Thyroid gland (tissue), 4 donors: Measurements from ENCODE around the gene SMG9. TPM values are rescaled to one million over a fixed set of nuclear protein-coding genes. Genes with fewer than 3 reads are reported as not detected.

ENCODE experiments used
- DNase-seq, 2 donors: peaks; one replicate each; pipeline ENCODE4 v3.0.0-alpha.2; 2019
- H3K27ac ChIP-seq, 3 donors: fragments of 200-600 bp; sonication (generic); 1 replicate in 2 of 3; 2 replicates in 1 of 3; pipeline ENCODE4 v1.5.1; 2016 to 2019; ENCODE audit warnings: mild to moderate bottlenecking in 1 of 3, moderate library complexity in 1 of 3
- H3K27me3 ChIP-seq: fragments of 200-600 bp; sonication (generic); one replicate; pipeline ENCODE4 v1.5.1; 2019
- H3K36me3 ChIP-seq, 2 donors: fragments of 200-600 bp; sonication (generic); one replicate each; pipeline ENCODE4 v1.5.1; 2016 to 2019
- H3K4me1 ChIP-seq, 2 donors: fragments of 200-600 bp; sonication (generic); one replicate each; pipeline ENCODE4 v1.5.1; 2017 to 2019
- H3K4me3 ChIP-seq, 3 donors: fragments of 200-600 bp; sonication (generic); replicated peaks in 1 of 3; 1 replicate in 2 of 3; 2 replicates in 1 of 3; pipeline ENCODE4 v1.5.1; 2016; ENCODE audit warnings: mild to moderate bottlenecking in 1 of 3
- H3K9me3 ChIP-seq: fragments of 200-600 bp; sonication (generic); one replicate; pipeline ENCODE4 v1.5.1; 2017
- CTCF ChIP-seq, 6 experiments: fragments of 200-600 bp in 3 of 6; fragments of 450-650 bp in 3 of 6; sonication (generic) in 3 of 6; IDR thresholded peaks; one replicate each; pipeline ENCODE4 v1.5.1; 2016 to 2019; ENCODE audit warnings: antibody characterized with exemption in 6 of 6, mild to moderate bottlenecking in 2 of 6, inconsistent platforms in 1 of 6, moderate library complexity in 1 of 6
- POLR2A ChIP-seq, 2 donors: fragments of 450-650 bp; IDR thresholded peaks; one replicate each; pipeline ENCODE4 v1.6.1; 2017; ENCODE audit warnings: antibody characterized with exemption in 2 of 2, mild to moderate bottlenecking in 2 of 2, moderate library complexity in 1 of 2
- WGBS, 2 donors: methylation state at CpG; one replicate each; pipeline ENCODE4 v1.1.5; 2017; 5-methylcytosine and 5-hydroxymethylcytosine counted together
- intact Hi-C: fragments of 100-400 bp; cut with DNase I; formaldehyde crosslinking; loops from one replicate; pipeline ENCODE4 v1.15.1; 2023
- total RNA-seq, 4 donors: library from RNA; depleted of rRNA; stranded (reverse); fragments of >200 nt; gene quantifications; one replicate each; pipeline ENCODE4 v1.2.3, GENCODE V29; 2016

SMG9 gene
- total RNA-seq, 4 donors from 2014 or later = 15.5 to 34.4 (median 18.8) TPM

DNA sequence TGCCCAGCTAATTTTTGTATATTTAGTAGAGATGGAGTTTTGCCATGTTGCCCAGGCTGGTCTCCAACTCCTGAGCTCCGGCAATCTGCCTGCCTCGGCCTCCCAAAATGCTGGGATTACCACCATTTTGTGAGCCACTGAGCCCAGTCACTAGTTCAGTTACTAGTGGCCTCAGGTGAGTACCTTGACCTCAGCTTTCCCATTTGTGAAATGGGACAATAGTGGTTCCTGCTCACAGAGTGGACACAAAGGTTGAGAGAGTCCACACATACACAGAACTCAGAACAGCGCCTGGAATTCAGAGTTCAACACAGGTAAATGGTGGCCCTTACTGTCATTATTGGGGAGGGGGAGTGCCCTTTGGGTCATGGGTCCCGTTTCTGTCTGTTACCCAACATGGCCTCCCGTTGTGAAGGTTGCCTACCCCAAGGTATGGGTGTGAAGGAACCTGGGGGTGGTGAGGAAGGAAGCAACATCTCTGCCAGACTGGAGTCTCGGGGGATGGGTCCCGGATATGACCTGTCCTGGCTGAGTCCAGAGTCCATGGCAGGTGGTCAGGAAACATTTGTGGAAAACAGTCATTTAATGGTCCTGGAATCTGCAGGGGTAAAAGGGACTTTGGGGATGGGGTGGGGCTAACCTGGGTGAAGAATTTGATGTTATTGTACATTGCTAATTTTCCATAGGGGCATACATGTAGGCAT, 50.6 kb downstream of the SMG9 start:
- no peak for TF ChIP-seq CTCF (IDR thresholded peaks at IDR 0.05)
- no peak for TF ChIP-seq POLR2A (IDR thresholded peaks at IDR 0.05)
- peaks cover 0 to 4% of the 10 kb centered on the region in 2 donors for H3K4me1 ChIP-seq
- intact Hi-C loops = no loop called here
- WGBS, 2 donors = 68 to 77% methylated on average over 7 of the region's 7 CpGs
- no peaks in the 10 kb centered on the region for H3K9me3 ChIP-seq
- no peaks in the 10 kb centered on the region for H3K36me3 ChIP-seq
- H3K27ac ChIP-seq = no peak overlapping the region
- H3K4me3 ChIP-seq = no peak overlapping the region
- no peaks in the 10 kb centered on the region for H3K27me3 ChIP-seq
- DNase-seq = no peak

DNA sequence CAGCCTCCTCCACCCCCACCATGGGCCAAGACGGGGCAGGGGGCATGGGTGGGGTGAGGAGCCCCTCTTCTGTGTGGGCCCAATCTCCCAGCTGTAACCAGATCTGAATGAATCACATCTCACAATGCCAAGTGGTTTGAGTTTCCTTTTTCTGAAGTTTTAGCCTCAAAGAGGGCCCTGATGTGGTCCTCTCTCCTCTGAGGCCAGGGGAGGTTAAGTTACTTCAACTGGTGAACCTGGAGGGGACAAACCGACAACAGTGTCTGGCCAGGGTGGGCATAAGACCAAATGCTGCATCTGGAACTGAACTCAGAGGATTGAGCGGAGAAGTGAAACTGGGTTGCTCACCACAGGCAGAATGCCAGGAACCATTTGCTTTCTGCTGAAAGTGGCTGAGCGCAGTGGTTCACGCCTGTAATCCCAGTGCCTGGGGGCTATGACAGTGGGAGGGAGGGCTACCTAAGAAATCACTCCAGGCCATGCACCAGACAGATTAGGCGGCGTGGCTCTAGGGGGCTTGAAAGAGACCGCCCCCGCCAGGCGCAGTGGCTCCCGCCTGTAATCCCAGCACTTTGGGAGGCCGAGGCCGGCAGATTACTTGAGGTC, 54.3 kb downstream of the SMG9 start:
- no peaks in the 10 kb centered on the region for H3K9me3 ChIP-seq
- no peak overlapping the region for H3K4me3 ChIP-seq
- TF ChIP-seq CTCF (IDR thresholded peaks at IDR 0.05) (no peak), POLR2A (IDR thresholded peaks at IDR 0.05) (no peak)
- H3K36me3 ChIP-seq = no peaks in the 10 kb centered on the region
- peak overlapping the region; percentile 24 to 38 (median 30) for H3K27ac ChIP-seq
- WGBS, 2 donors = 69 to 77% methylated on average over 13 of the region's 13 CpGs
- peaks cover 0 to 4% of the 10 kb centered on the region in 2 donors for H3K4me1 ChIP-seq
- H3K27me3 ChIP-seq = no peaks in the 10 kb centered on the region
- DNase-seq = no peak
- intact Hi-C loops = no loop called here

- no peaks in the 10 kb centered on the region for H3K36me3 ChIP-seq
- no peak for TF ChIP-seq CTCF (IDR thresholded peaks at IDR 0.05)
- no peak for TF ChIP-seq POLR2A (IDR thresholded peaks at IDR 0.05)
- DNase-seq = no peak
- peak overlapping the region in 1 of 3 donors; percentile 38 for H3K27ac ChIP-seq
- 69 to 70% methylated on average over 9 to 10 of the region's 46 CpGs for WGBS, 2 donors
- H3K27me3 ChIP-seq = no peaks in the 10 kb centered on the region
- H3K9me3 ChIP-seq = no peaks in the 10 kb centered on the region
- H3K4me1 ChIP-seq = peaks cover 0 to 4% of the 10 kb centered on the region in 2 donors
- intact Hi-C loops = no loop called here
- H3K4me3 ChIP-seq = no peak overlapping the region
Observed at GRCh38 chr19:43699506-43700394, 55.0 kb downstream of the SMG9 start.

- 64 to 69% methylated on average over 5 of the region's 5 CpGs for WGBS, 2 donors
Observed at GRCh38 chr19:43697295-43697694, 57.5 kb downstream of the SMG9 start.

More at GRCh38 chr19:43697295-43697694, 57.5 kb downstream of the SMG9 start:
- Histone ChIP-seq H3K4me1 (peaks cover 0 to 4% of the 10 kb centered on the region in 2 donors), H3K9me3 (no peaks in the 10 kb centered on the region), H3K27ac (no peak overlapping the region), H3K36me3 (no peaks in the 10 kb centered on the region), H3K4me3 (no peak overlapping the region), H3K27me3 (no peaks in the 10 kb centered on the region)
- TF ChIP-seq CTCF (IDR thresholded peaks at IDR 0.05) (no peak), POLR2A (IDR thresholded peaks at IDR 0.05) (no peak)
- DNase-seq = no peak
- intact Hi-C loops = no loop called here
